Chondrocyte (in vitro differentiated cells): ENCODE results near the gene FRMD4A. TPM values are rescaled to one million over a fixed set of nuclear protein-coding genes. Genes with fewer than 3 reads are reported as not detected.

ENCODE experiments used
- DNase-seq: peaks from one replicate; pipeline ENCODE4 v3.0.0; 2021; ENCODE audit warnings: mixed read lengths, low spot score
- H3K27ac Mint-ChIP-seq: one replicate; pipeline ENCODE4 v1.8.0; 2021; ENCODE audit warnings: mild to moderate bottlenecking, moderate library complexity, mixed read lengths; ENCODE audit not compliant: unreplicated experiment
- H3K27me3 Mint-ChIP-seq: 2 replicates; pipeline ENCODE4 v1.8.0; 2021; ENCODE audit warnings: low read depth, mixed read lengths
- H3K36me3 Mint-ChIP-seq: 2 replicates; pipeline ENCODE4 v1.8.0; 2021; ENCODE audit warnings: low read depth, mixed read lengths
- H3K4me1 Mint-ChIP-seq: 2 replicates; pipeline ENCODE4 v1.8.0; 2021; ENCODE audit warnings: low read depth, mild to moderate bottlenecking, mixed read lengths
- H3K4me3 Mint-ChIP-seq: one replicate; pipeline ENCODE4 v1.8.0; 2021; ENCODE audit warnings: mild to moderate bottlenecking, moderate library complexity, mixed read lengths; ENCODE audit not compliant: unreplicated experiment
- H3K9me3 Mint-ChIP-seq: 2 replicates; pipeline ENCODE4 v1.8.0; 2021; ENCODE audit warnings: low read depth, mixed read lengths
- total RNA-seq: library from RNA; stranded (reverse); gene quantifications from 3 replicates; pipeline ENCODE4 v1.2.1, GENCODE V29; 2021
- TF ChIP-seq, protein P1 (sequence below): fragments of 200-600 bp; sonication (generic); IDR thresholded peaks from 2 replicates; pipeline ENCODE4 v1.5.0; 2021; ENCODE audit warnings: antibody characterized with exemption, mild to moderate bottlenecking, moderate library complexity

Gene FRMD4A
- total RNA-seq, 1 donor from 2014 or later, result 129 TPM

DNA sequence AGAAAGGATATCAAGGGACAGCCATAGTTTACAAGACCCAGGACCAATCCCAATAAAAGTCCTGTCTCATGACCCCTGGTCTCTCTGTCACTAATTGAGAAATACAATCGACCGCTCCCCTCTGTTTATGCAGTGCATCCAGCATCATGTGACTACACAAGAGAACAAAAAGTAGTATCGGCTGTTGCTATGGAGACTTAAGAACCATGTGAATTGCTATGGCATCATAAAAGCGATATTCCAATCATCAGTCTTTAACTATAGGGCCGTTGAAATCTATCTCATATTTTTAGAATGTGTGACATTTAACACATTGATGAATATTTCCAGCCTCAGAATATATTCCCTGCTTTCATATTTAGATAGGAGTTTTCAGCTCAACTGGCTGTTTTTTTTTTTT is 139.3 kb downstream of the FRMD4A start:
- DNase-seq, result no peak
- Mint-ChIP-seq H3K4me3 (no peak overlapping the region), H3K27me3 (no peaks in the 10 kb centered on the region), H3K4me1 (peaks cover 2% of the 10 kb centered on the region), H3K36me3 (no peaks in the 10 kb centered on the region), H3K27ac (no peak overlapping the region), H3K9me3 (no peaks in the 10 kb centered on the region)
- TF ChIP-seq, protein P1, sequence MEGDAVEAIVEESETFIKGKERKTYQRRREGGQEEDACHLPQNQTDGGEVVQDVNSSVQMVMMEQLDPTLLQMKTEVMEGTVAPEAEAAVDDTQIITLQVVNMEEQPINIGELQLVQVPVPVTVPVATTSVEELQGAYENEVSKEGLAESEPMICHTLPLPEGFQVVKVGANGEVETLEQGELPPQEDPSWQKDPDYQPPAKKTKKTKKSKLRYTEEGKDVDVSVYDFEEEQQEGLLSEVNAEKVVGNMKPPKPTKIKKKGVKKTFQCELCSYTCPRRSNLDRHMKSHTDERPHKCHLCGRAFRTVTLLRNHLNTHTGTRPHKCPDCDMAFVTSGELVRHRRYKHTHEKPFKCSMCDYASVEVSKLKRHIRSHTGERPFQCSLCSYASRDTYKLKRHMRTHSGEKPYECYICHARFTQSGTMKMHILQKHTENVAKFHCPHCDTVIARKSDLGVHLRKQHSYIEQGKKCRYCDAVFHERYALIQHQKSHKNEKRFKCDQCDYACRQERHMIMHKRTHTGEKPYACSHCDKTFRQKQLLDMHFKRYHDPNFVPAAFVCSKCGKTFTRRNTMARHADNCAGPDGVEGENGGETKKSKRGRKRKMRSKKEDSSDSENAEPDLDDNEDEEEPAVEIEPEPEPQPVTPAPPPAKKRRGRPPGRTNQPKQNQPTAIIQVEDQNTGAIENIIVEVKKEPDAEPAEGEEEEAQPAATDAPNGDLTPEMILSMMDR, result no peak

DNA sequence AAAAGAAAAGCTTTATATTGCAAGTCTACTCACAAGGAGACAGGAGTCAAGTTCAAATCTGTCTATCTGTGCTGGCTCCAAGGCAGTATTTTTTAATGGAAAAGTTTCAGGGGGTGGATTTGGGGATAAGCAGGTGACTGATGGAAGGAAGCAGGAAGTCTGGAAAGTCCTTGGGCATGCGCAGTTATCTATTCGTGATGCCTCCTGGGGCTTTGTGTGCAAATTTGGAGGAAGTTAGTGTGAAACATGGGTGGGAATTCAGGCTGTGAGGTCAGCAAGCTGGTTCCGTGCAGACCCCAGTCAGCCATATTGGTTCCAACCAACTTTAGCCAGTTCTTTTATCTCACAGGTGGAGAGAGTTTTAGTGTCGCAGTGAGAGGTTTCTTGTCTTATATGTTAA is 140.0 kb downstream of the FRMD4A start:
- no peak for DNase-seq
- Mint-ChIP-seq H3K27me3 (no peaks in the 10 kb centered on the region), H3K4me3 (no peak overlapping the region), H3K4me1 (peaks cover 2% of the 10 kb centered on the region), H3K27ac (no peak overlapping the region), H3K9me3 (no peaks in the 10 kb centered on the region), H3K36me3 (no peaks in the 10 kb centered on the region)
- TF ChIP-seq, protein P1, result no peak

DNA sequence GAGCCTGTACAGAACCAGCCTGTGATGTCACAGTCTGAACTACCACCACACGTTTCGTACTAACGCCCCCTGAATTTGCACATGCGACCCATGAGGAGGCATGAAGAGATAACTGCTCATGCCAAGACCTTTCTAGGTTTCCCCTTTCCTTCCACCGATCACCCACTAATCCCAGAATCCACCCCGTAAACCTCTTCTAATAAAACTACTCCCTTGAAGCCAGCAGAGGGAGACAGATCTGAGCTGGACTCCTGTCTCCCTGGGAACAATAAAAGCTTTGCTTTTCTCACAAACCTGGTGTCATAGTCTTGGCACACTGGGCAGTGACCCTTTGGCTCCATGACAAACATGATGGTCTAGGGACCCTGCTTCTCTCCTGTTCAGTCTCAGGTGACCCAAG is 144.5 kb downstream of the FRMD4A start:
- Mint-ChIP-seq H3K27me3 (no peaks in the 10 kb centered on the region), H3K27ac (no peak overlapping the region), H3K36me3 (no peaks in the 10 kb centered on the region), H3K9me3 (no peaks in the 10 kb centered on the region), H3K4me1 (peaks cover 12% of the 10 kb centered on the region), H3K4me3 (no peak overlapping the region)
- TF ChIP-seq, protein P1, result peak; percentile 71
- no peak for DNase-seq

DNA sequence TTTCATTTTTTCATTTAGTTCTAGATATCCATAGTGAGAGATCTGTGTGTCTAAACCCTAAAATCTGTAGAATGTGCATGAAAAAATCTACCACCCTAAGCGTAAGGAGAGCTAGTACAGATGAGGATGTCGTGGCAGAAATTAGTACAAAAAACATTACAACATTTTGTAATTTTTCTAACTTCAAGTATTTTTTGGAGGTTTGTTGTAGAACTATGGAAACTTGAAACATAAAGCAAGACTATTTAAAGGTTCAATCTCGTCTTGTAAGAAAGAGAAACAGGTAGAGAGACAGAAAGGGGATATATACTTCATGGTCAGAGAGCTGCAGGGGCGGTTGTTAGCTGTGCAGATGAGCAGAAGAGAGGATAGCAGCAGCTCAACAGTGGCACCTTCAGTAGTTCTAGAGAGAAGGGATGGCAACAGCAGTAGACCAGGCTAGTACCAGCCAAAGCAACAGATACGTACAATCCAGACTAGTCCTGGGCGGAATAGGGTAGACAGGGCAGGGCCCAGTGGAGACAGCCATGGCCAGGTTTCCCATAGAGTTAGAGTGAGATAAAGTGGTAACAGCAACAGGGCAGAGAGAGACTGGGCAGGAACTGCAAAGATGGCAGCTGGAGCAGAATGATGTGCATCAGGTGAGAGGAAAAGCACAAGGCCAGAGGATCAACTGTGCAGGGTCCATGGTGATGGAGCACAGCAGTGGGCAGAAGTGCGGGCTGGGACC is 145.2 kb downstream of the FRMD4A start:
- peak overlapping the region; percentile 22 for H3K27ac Mint-ChIP-seq
- no peak overlapping the region for H3K4me3 Mint-ChIP-seq
- H3K27me3 Mint-ChIP-seq, result no peaks in the 10 kb centered on the region
- H3K36me3 Mint-ChIP-seq, result no peaks in the 10 kb centered on the region
- no peaks in the 10 kb centered on the region for H3K9me3 Mint-ChIP-seq
- H3K4me1 Mint-ChIP-seq, result peaks cover 15% of the 10 kb centered on the region
- DNase-seq, result no peak
- TF ChIP-seq, protein P1, result no peak

DNA sequence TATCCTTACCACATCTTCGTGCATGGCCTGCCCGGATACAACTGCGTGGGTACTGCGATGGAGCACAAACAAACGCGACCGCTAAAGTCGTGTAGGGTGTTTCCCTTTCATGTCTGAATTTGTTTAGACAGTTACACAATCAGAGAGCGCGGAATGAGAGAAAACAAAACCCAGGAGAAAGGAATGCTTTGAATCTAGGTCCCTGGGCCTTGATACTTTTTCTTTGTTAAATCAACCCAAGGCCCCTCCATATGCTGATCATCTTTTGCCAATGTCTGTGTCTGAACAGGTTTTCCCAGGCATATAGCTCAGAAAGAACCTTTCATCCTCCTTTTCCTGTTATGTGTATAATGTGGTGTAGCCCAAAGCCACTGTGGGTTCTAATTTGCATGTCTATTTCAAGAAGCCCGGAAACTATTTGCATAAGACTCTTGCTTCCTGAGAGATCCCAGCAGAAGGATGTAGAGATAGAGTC is 145.8 kb downstream of the FRMD4A start:
- H3K36me3 Mint-ChIP-seq, result no peaks in the 10 kb centered on the region
- TF ChIP-seq, protein P1, result no peak

More for the DNA sequence above, 145.8 kb downstream of the FRMD4A start:
- H3K4me3 Mint-ChIP-seq, result no peak overlapping the region
- peak overlapping the region; percentile 22 for H3K27ac Mint-ChIP-seq
- DNase-seq, result no peak
- no peaks in the 10 kb centered on the region for H3K27me3 Mint-ChIP-seq
- peaks cover 15% of the 10 kb centered on the region for H3K4me1 Mint-ChIP-seq
- no peaks in the 10 kb centered on the region for H3K9me3 Mint-ChIP-seq
